T-helper 17 cell (primary cell): ENCODE data around the gene APC. TPM values are rescaled to one million over a fixed set of nuclear protein-coding genes. Genes with fewer than 3 reads are reported as not detected.

Experiments used
- ATAC-seq: fragments of 150-1000 bp; cut with Tn5 transposase; 2 replicates; pipeline ENCODE4 v1.10.0; 2021; ENCODE audit warnings: mild to moderate bottlenecking, moderate library complexity
- DNase-seq, 3 donors: peaks; one replicate each; pipeline versions ENCODE4 v3.0.0 to v3.0.0-alpha.2; 2020 to 2021
- H3K9me3 ChIP-seq: one replicate; pipeline ENCODE4 v1.7.0; 2013; ENCODE audit warnings: low read length, mild to moderate bottlenecking; ENCODE audit not compliant: control insufficient read depth, poor library complexity, severe bottlenecking
- H3K27ac Mint-ChIP-seq: one replicate; pipeline ENCODE4 v1.8.0; 2022; ENCODE audit warnings: mild to moderate bottlenecking, moderate library complexity, mixed read lengths
- H3K27me3 Mint-ChIP-seq: one replicate; pipeline ENCODE4 v1.8.0; 2022; ENCODE audit warnings: mixed read lengths
- H3K36me3 Mint-ChIP-seq: one replicate; pipeline ENCODE4 v1.8.0; 2022; ENCODE audit warnings: low read depth, mixed read lengths
- H3K4me1 Mint-ChIP-seq: one replicate; pipeline ENCODE4 v1.8.0; 2022; ENCODE audit warnings: mild to moderate bottlenecking, mixed read lengths
- H3K4me3 Mint-ChIP-seq: one replicate; pipeline ENCODE4 v1.8.0; 2022; ENCODE audit warnings: mild to moderate bottlenecking, moderate library complexity, mixed read lengths
- total RNA-seq, 4 donors: library from RNA in 2 of 4; stranded (reverse) in 2 of 4; gene quantifications; one replicate each; pipeline ENCODE4 v1.2.3 and lab custom pipeline; 2022 to 2026

APC gene
- total RNA-seq, 2 donors from 2014 or later: 31.0 to 33.2 TPM

DNA sequence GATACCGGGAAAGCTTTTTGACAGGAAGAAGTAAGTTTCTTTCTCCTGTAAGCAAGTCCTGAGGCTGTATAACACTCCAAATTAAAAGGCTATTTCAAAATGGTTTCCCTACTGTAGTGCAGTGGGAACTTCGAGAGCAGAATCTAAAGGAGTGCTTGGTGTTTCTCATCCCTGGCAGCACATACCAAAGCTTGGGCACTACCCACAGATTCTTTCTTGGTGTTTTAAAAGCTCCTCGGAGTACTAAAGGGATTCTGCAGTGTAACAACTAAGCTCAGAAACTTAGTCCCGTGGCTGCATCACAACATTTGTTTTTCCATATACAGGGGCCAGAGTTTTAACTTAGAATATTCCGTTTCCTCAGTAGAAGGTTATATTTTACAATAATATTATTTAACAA, 5.6 kb upstream of the APC start:
- peaks cover 14% of the 10 kb centered on the region for H3K4me1 Mint-ChIP-seq
- no peak overlapping the region for H3K27ac Mint-ChIP-seq
- H3K9me3 ChIP-seq: no peaks in the 10 kb centered on the region
- DNase-seq: no peak
- H3K4me3 Mint-ChIP-seq: no peak overlapping the region
- H3K27me3 Mint-ChIP-seq: no peaks in the 10 kb centered on the region
- H3K36me3 Mint-ChIP-seq: peaks cover 4% of the 10 kb centered on the region
- no peak for ATAC-seq

- no peak overlapping the region for H3K27ac Mint-ChIP-seq
- peaks cover 26% of the 10 kb centered on the region for H3K4me1 Mint-ChIP-seq
- peaks cover 4% of the 10 kb centered on the region for H3K36me3 Mint-ChIP-seq
- no peak overlapping the region for H3K4me3 Mint-ChIP-seq
- DNase-seq (no peak), ATAC-seq (no peak)
- H3K9me3 ChIP-seq: no peaks in the 10 kb centered on the region
- H3K27me3 Mint-ChIP-seq: no peaks in the 10 kb centered on the region
Observed at GRCh38 chr5:112733586-112733985, 4.1 kb upstream of the APC start.

DNA sequence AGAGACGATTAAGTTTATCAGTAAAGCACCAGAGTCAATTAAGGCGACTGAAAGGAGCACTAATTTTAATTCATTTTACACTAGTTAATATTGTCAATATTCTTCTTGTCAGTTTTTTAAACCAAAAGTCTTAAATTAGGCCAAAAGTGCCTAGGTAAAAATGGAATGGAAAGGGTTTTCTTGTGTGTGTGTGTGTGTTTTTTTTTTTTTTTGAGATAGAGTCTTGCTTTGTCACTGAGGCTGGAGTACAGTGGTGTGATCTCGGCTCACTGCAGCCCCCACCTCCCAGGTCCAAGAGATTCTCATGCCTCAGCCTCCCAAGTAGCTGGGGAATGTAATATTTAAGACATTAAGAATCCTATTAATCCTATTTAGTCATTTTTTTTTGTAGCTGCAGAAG, 3.1 kb upstream of the APC start:
- Mint-ChIP-seq H3K27me3 (no peaks in the 10 kb centered on the region), H3K36me3 (no peaks in the 10 kb centered on the region), H3K27ac (no peak overlapping the region), H3K4me3 (no peak overlapping the region), H3K4me1 (peaks cover 19% of the 10 kb centered on the region)
- no peaks in the 10 kb centered on the region for H3K9me3 ChIP-seq
- ATAC-seq (no peak), DNase-seq (no peak)

GRCh38 chr5:112735702-112736101, 2.0 kb upstream of the APC start:
- H3K36me3 Mint-ChIP-seq: no peaks in the 10 kb centered on the region
- DNase-seq: no peak
- H3K27me3 Mint-ChIP-seq: no peaks in the 10 kb centered on the region
- no peaks in the 10 kb centered on the region for H3K9me3 ChIP-seq
- no peak for ATAC-seq
- no peak overlapping the region for H3K27ac Mint-ChIP-seq
- H3K4me3 Mint-ChIP-seq: no peak overlapping the region
- peaks cover 19% of the 10 kb centered on the region for H3K4me1 Mint-ChIP-seq

- Mint-ChIP-seq H3K4me1 (peaks cover 19% of the 10 kb centered on the region), H3K4me3 (peak overlapping the region; percentile 98), H3K27me3 (no peaks in the 10 kb centered on the region), H3K27ac (peak overlapping the region; percentile 91), H3K36me3 (no peaks in the 10 kb centered on the region)
- ATAC-seq (no peak), DNase-seq (no peak)
- no peaks in the 10 kb centered on the region for H3K9me3 ChIP-seq
Observed at GRCh38 chr5:112737070-112737462, 619 bp upstream of the APC start.

- no peaks in the 10 kb centered on the region for H3K27me3 Mint-ChIP-seq
- peaks cover 19% of the 10 kb centered on the region for H3K4me1 Mint-ChIP-seq
- DNase-seq (no peak), ATAC-seq (peak; percentile 6)
- H3K9me3 ChIP-seq: no peaks in the 10 kb centered on the region
- peaks cover 2% of the 10 kb centered on the region for H3K36me3 Mint-ChIP-seq
- peak overlapping the region; percentile 98 for H3K4me3 Mint-ChIP-seq
- H3K27ac Mint-ChIP-seq: peak overlapping the region; percentile 91
Observed at GRCh38 chr5:112738191-112738560, 491 bp downstream of the APC start.

DNA sequence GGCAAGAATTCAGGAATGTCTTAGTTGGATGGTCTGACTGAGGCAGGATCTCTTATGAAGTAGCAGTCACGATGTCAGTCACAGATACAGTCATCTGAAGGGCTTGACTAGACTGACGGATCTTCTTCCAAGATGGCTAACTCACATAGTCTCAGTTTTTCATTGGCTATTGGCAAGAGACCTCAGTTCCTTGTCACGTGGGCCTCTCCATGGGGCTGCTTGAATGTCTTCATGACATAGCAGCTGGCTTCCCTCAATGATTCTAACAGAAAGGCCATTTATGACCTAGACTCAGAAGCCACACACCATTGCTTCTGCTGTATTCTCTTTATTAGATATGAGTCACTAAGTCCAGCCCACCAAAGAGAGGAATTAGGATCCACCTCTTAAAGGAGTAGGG, 4.7 kb downstream of the APC start:
- H3K27me3 Mint-ChIP-seq: no peaks in the 10 kb centered on the region
- H3K9me3 ChIP-seq: no peaks in the 10 kb centered on the region
- H3K4me3 Mint-ChIP-seq: no peak overlapping the region
- DNase-seq (no peak), ATAC-seq (no peak)
- peaks cover 19% of the 10 kb centered on the region for H3K4me1 Mint-ChIP-seq
- H3K36me3 Mint-ChIP-seq: peaks cover 4% of the 10 kb centered on the region
- H3K27ac Mint-ChIP-seq: peak overlapping the region; percentile 66

- no peaks in the 10 kb centered on the region for H3K27me3 Mint-ChIP-seq
- no peak overlapping the region for H3K27ac Mint-ChIP-seq
- H3K36me3 Mint-ChIP-seq: peaks cover 4% of the 10 kb centered on the region
- DNase-seq: no peak
- no peak for ATAC-seq
- H3K4me1 Mint-ChIP-seq: peaks cover 12% of the 10 kb centered on the region
- no peak overlapping the region for H3K4me3 Mint-ChIP-seq
- H3K9me3 ChIP-seq: no peaks in the 10 kb centered on the region
Observed at GRCh38 chr5:112743631-112744030, 5.9 kb downstream of the APC start.

DNA sequence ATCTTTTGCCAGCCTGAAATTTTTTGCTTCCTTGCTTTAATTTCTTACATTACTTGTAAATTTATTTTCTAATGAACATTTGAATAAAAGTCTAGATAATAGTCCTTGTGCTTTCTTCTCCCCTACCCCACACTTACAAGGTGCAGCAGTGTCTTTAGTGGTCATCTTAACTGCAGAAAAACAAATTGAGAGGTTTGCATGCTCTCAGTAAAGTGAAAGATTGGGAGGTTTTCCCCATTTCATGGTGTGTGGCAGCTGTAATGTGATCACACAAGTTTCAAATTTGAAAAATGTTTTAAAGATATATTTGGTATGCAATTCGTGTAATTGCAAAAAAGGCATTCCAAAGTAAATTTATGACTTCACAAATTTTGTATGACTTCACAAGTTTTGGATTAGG, 14.7 kb downstream of the APC start:
- H3K9me3 ChIP-seq: no peaks in the 10 kb centered on the region
- H3K4me3 Mint-ChIP-seq: no peak overlapping the region
- peaks cover 12% of the 10 kb centered on the region for H3K4me1 Mint-ChIP-seq
- DNase-seq: no peak
- ATAC-seq: no peak
- peaks cover 3% of the 10 kb centered on the region for H3K36me3 Mint-ChIP-seq
- no peak overlapping the region for H3K27ac Mint-ChIP-seq
- H3K27me3 Mint-ChIP-seq: no peaks in the 10 kb centered on the region

- no peaks in the 10 kb centered on the region for H3K27me3 Mint-ChIP-seq
- ATAC-seq (no peak), DNase-seq (no peak)
- no peak overlapping the region for H3K4me3 Mint-ChIP-seq
- peaks cover 6% of the 10 kb centered on the region for H3K36me3 Mint-ChIP-seq
- H3K27ac Mint-ChIP-seq: peak overlapping the region; percentile 66
- H3K4me1 Mint-ChIP-seq: peaks cover 11% of the 10 kb centered on the region
- no peaks in the 10 kb centered on the region for H3K9me3 ChIP-seq
Observed at GRCh38 chr5:112755703-112756102, 18.0 kb downstream of the APC start.

DNA sequence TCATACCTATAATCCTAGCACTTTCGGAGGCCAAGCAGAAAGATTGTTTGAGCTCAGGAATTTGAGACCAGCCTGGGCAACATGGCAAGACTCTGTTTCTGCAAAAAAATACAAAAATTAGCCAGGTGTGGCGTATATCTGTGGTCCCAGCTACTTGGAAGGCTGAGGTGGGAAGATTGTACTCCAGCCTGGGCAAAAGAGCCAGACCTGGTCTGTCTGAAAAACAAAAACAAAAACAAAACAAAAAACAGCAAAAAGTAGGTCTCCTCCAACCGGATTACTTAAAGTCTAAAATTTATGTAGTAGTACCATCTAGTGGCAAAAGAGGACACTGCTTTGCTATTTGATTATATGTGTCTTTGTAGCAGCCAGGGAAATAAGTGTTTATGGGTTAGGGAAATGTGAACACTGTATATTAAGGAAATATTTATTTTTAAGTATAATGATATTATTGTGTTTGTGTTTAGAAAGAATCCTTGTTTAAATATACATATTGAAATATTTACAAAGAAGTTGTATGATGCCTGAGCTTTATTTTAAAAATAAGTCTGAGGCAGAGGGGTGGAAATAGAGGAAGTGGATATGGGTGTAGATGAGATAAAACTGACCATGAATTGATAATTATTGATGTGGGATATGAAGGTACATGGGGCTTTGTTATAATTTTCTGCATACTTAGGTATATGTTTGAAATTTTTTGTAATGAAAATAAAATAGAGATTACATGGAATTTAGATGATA, 20.0 kb downstream of the APC start:
- DNase-seq: no peak
- H3K27ac Mint-ChIP-seq: no peak overlapping the region
- H3K36me3 Mint-ChIP-seq: peaks cover 6% of the 10 kb centered on the region
- H3K4me3 Mint-ChIP-seq: no peak overlapping the region
- no peaks in the 10 kb centered on the region for H3K27me3 Mint-ChIP-seq
- peaks cover 11% of the 10 kb centered on the region for H3K4me1 Mint-ChIP-seq
- no peaks in the 10 kb centered on the region for H3K9me3 ChIP-seq
- ATAC-seq: peak; percentile 86

- no peak for ATAC-seq
- H3K9me3 ChIP-seq: no peaks in the 10 kb centered on the region
- Mint-ChIP-seq H3K4me3 (no peak overlapping the region), H3K27ac (no peak overlapping the region), H3K27me3 (no peaks in the 10 kb centered on the region), H3K36me3 (peaks cover 6% of the 10 kb centered on the region), H3K4me1 (peaks cover 11% of the 10 kb centered on the region)
- DNase-seq: no peak
Observed at GRCh38 chr5:112758676-112759075, 21.0 kb downstream of the APC start.

GRCh38 chr5:112762113-112762810, 24.6 kb downstream of the APC start:
- ATAC-seq: no peak
- Mint-ChIP-seq H3K27me3 (no peaks in the 10 kb centered on the region), H3K4me1 (peaks cover 8% of the 10 kb centered on the region), H3K36me3 (peaks cover 8% of the 10 kb centered on the region), H3K4me3 (no peak overlapping the region), H3K27ac (no peak overlapping the region)
- no peaks in the 10 kb centered on the region for H3K9me3 ChIP-seq
- DNase-seq: no peak

DNA sequence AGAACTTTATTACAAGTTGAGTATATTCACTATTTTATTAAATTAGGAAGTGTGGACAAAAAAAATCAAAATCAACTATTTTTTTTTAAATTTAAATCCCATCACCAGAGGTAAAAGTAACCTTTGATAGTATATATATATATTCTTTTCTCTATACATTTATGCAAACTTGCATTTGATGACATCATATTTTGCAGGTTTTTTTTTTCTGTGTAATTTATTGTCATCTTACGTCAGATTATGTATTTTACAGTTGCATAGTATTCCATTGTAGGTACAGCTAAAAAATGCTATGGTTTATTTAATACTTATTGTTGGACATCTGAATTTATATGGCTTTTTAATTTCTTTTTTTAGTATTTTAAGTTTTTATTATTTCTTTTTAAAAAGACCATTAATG, 25.5 kb downstream of the APC start:
- ATAC-seq: no peak
- H3K9me3 ChIP-seq: no peaks in the 10 kb centered on the region
- H3K4me1 Mint-ChIP-seq: peaks cover 4% of the 10 kb centered on the region
- DNase-seq: no peak
- H3K36me3 Mint-ChIP-seq: peaks cover 8% of the 10 kb centered on the region
- no peak overlapping the region for H3K27ac Mint-ChIP-seq
- H3K27me3 Mint-ChIP-seq: no peaks in the 10 kb centered on the region
- no peak overlapping the region for H3K4me3 Mint-ChIP-seq
